LNCaP clone FGC (cell line): ENCODE measurements around the gene ODAM.

Experiments used
- DNase-seq: peaks from one replicate; pipeline ENCODE4 v3.0.0-alpha.2; 2011; ENCODE audit warnings: low read depth
- H3K4me3 ChIP-seq: 2 replicates; pipeline ENCODE4 v1.5.1; 2011; ENCODE audit warnings: mild to moderate bottlenecking, low read depth, low read length, control low read depth
- CTCF ChIP-seq: IDR thresholded peaks from 2 replicates; pipeline ENCODE4 v1.5.1; 2012; ENCODE audit warnings: mild to moderate bottlenecking; ENCODE audit not compliant: control insufficient read depth, insufficient read depth; ENCODE audit errors: extremely low read depth

The ODAM gene, protein sequence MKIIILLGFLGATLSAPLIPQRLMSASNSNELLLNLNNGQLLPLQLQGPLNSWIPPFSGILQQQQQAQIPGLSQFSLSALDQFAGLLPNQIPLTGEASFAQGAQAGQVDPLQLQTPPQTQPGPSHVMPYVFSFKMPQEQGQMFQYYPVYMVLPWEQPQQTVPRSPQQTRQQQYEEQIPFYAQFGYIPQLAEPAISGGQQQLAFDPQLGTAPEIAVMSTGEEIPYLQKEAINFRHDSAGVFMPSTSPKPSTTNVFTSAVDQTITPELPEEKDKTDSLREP

GRCh38 chr4:70195425-70195824 lies at the start of gene ODAM:
Gene ODAM (plus strand): TSS chr4:70195725. CDS start chr4:70196544, 819 bp downstream.
- H3K4me3 ChIP-seq = no peak within 1 kb of the TSS
- DNase-seq = no peak
- no peak for TF ChIP-seq CTCF

DNA sequence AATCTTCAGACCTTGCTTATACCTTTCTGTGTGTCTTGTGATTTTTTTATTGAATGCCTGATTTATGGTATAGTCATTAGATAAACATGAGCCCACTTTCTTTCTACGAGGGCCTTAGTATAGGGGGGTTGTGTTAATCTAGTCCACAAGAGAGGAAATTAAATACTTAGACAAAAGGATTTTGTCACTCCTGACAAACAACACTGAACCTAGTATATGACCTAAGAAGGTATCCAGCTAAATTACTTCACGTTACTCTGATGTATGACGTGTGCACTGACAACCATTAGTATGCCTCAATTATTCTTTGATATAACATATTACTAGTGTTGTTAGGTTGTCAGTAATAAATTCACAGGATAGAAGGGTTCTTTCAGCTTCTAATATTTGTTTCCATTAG lies 44.3 kb upstream of the ODAM start:
- no peak for TF ChIP-seq CTCF
- H3K4me3 ChIP-seq = no peak overlapping the region
- no peak for DNase-seq

DNA sequence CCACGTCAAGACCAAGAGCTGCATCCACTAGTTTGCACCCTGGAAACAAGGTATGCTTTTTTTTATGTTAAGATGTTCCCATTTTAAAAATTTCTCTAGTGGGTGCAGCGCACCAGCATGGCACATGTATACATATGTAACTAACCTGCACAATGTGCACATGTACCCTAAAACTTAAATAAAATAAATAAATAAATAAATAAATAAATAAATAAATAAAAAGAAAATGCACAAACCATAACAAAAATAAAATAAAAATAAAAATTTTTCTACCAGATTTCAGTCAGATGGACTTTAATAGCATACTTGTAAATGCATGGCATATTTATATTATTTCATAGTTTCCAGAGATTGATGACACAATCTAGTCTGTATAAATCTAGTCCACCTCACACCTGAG lies 43.4 kb upstream of the ODAM start:
- TF ChIP-seq CTCF = no peak
- H3K4me3 ChIP-seq = no peak overlapping the region
- no peak for DNase-seq

DNA sequence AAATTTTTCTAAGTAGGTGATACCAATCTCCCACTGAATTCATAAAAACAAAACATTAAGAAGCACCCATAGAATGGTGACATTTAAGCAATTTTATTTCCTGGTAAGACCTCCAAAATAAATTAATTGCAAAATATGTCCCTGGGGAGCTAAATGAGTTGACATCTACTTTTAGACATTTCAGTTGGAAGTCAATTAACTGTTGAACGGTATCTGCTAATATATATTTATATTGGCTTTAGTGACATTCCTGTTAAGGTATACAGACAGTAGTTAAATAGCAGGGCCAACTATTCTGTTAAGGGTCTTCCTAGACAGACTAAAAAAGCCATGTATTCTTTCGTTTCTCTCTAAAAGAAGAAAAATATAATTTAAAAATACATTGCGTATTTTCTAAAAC lies 41.6 kb upstream of the ODAM start, which contains the start of gene PRR27:
Gene PRR27 (plus strand): TSS at position 301 of the 400 bp plus-strand sequence. CDS start 139 bp downstream, outside the sequence.
- TF ChIP-seq CTCF = no peak
- H3K4me3 ChIP-seq = no peak within 1 kb of the TSS
- no peak for DNase-seq

- no peak for TF ChIP-seq CTCF
- no peak overlapping the region for H3K4me3 ChIP-seq
- DNase-seq = no peak
Observed at GRCh38 chr4:70158576-70158975, 36.9 kb upstream of the ODAM start.

GRCh38 chr4:70177090-70177489 lies 18.4 kb upstream of the ODAM start:
- no peak overlapping the region for H3K4me3 ChIP-seq
- TF ChIP-seq CTCF = no peak
- no peak for DNase-seq

DNA sequence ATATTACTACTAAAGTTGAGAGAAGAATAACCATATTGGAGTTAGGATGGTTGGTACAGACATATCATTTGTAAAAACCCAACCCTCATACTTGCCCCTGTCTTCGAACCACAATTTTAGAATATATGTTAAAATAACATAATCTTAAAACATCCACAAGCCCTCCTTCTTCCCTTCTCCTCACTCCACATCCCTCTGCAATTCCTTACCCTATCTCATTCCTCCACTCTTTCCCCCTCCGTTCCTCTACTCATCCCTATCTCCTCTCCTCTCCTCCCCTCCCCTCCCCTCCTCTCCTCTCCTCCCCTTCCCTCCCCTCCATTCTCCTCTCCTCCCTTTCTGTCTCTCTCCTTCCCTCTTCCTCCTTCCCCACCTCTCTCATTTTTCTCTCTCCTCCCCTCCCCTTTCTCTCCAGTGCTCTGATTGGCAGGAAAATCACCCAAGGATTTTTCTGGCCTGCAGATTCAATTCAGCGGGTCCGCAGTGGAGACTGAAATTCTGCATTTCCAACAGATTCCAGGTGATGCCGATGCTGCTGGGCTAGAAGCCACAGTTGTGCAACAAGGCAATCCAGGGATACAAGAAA lies 17.4 kb upstream of the ODAM start:
- DNase-seq = no peak
- TF ChIP-seq CTCF = no peak
- no peak overlapping the region for H3K4me3 ChIP-seq
